Glutamatergic neuron (in vitro differentiated cells): ENCODE measurements around the gene ULK4. TPM values are rescaled to one million over a fixed set of nuclear protein-coding genes. Genes with fewer than 3 reads are reported as not detected.

Experiments
- DNase-seq: peaks from one replicate; pipeline ENCODE4 v3.0.0; 2022
- H3K27ac Mint-ChIP-seq: one replicate; pipeline ENCODE4 v1.8.0; 2020; ENCODE audit warnings: mild to moderate bottlenecking, mixed read lengths, inconsistent platforms; ENCODE audit not compliant: unreplicated experiment
- H3K27me3 Mint-ChIP-seq: one replicate; pipeline ENCODE4 v1.8.0; 2020; ENCODE audit warnings: mild to moderate bottlenecking, moderate library complexity, mixed read lengths, inconsistent platforms; ENCODE audit not compliant: unreplicated experiment
- H3K36me3 Mint-ChIP-seq: one replicate; pipeline ENCODE4 v1.8.0; 2020; ENCODE audit warnings: mild to moderate bottlenecking, mixed read lengths, inconsistent platforms; ENCODE audit not compliant: unreplicated experiment
- H3K4me1 Mint-ChIP-seq: one replicate; pipeline ENCODE4 v1.8.0; 2020; ENCODE audit warnings: mild to moderate bottlenecking, low read depth, mixed read lengths, inconsistent platforms; ENCODE audit not compliant: unreplicated experiment
- H3K4me3 Mint-ChIP-seq: one replicate; pipeline ENCODE4 v1.8.0; 2020; ENCODE audit warnings: mild to moderate bottlenecking, mixed read lengths, inconsistent platforms; ENCODE audit not compliant: unreplicated experiment
- H3K9me3 Mint-ChIP-seq: one replicate; pipeline ENCODE4 v1.8.0; 2020; ENCODE audit warnings: mild to moderate bottlenecking, moderate library complexity, mixed read lengths, inconsistent platforms; ENCODE audit not compliant: unreplicated experiment
- CTCF ChIP-seq: fragments of 200-600 bp; sonication (generic); IDR thresholded peaks from one replicate; pipeline ENCODE4 v1.5.0; 2021; ENCODE audit not compliant: partially characterized antibody, unreplicated experiment
- total RNA-seq: library from RNA; stranded (reverse); fragmentation: NEBNext Ultra II Directional; extraction: Animal tissue kit (Norgen Biotek cat#: 25700); gene quantifications from one replicate; pipeline ENCODE4 v1.2.1, GENCODE V29; 2021; ENCODE audit not compliant: unreplicated experiment

Gene ULK4
- total RNA-seq, 1 donor from 2014 or later = 9.7 TPM

GRCh38 chr3:41532976-41533375 lies 428.9 kb downstream of the ULK4 start:
- Mint-ChIP-seq H3K27ac (no peak overlapping the region), H3K36me3 (no peaks in the 10 kb centered on the region), H3K9me3 (no peaks in the 10 kb centered on the region), H3K4me1 (peaks cover 6% of the 10 kb centered on the region), H3K4me3 (no peak overlapping the region), H3K27me3 (no peaks in the 10 kb centered on the region)
- DNase-seq = no peak
- no peak for TF ChIP-seq CTCF

- no peak for DNase-seq
- Mint-ChIP-seq H3K36me3 (no peaks in the 10 kb centered on the region), H3K27me3 (no peaks in the 10 kb centered on the region), H3K4me1 (no peaks in the 10 kb centered on the region), H3K4me3 (no peak overlapping the region), H3K27ac (no peak overlapping the region), H3K9me3 (peaks cover 3% of the 10 kb centered on the region)
- TF ChIP-seq CTCF = no peak
Measured at GRCh38 chr3:41526995-41527573, 434.8 kb downstream of the ULK4 start.

- Mint-ChIP-seq H3K27ac (no peak overlapping the region), H3K4me1 (no peaks in the 10 kb centered on the region), H3K9me3 (peaks cover 3% of the 10 kb centered on the region), H3K36me3 (no peaks in the 10 kb centered on the region), H3K27me3 (no peaks in the 10 kb centered on the region), H3K4me3 (no peak overlapping the region)
- no peak for TF ChIP-seq CTCF
- no peak for DNase-seq
Measured at GRCh38 chr3:41525303-41526064, 436.4 kb downstream of the ULK4 start.

- Mint-ChIP-seq H3K27me3 (no peaks in the 10 kb centered on the region), H3K4me1 (no peaks in the 10 kb centered on the region), H3K9me3 (peaks cover 3% of the 10 kb centered on the region), H3K36me3 (no peaks in the 10 kb centered on the region), H3K4me3 (no peak overlapping the region), H3K27ac (no peak overlapping the region)
- DNase-seq = no peak
- no peak for TF ChIP-seq CTCF
Measured at GRCh38 chr3:41523897-41524296, 438.0 kb downstream of the ULK4 start.

GRCh38 chr3:41522612-41523011 lies 439.3 kb downstream of the ULK4 start:
- no peaks in the 10 kb centered on the region for H3K4me1 Mint-ChIP-seq
- H3K27me3 Mint-ChIP-seq = no peaks in the 10 kb centered on the region
- no peak overlapping the region for H3K4me3 Mint-ChIP-seq
- no peak for DNase-seq
- no peaks in the 10 kb centered on the region for H3K36me3 Mint-ChIP-seq
- H3K9me3 Mint-ChIP-seq = peaks cover 3% of the 10 kb centered on the region
- H3K27ac Mint-ChIP-seq = no peak overlapping the region
- no peak for TF ChIP-seq CTCF
